HepG2 (cell line): ENCODE results near the gene P2RY6. TPM values are rescaled to one million over a fixed set of nuclear protein-coding genes. Genes with fewer than 3 reads are reported as not detected.

Experiments
- CC2D1A ChIP-seq: sonication (generic); formaldehyde crosslinking; IDR thresholded peaks from 2 replicates; pipeline ENCODE4 v1.8.1; 2023; ENCODE audit warnings: mild to moderate bottlenecking, missing genetic modification reagents
- MTF1 ChIP-seq: sonication (generic); formaldehyde crosslinking; IDR thresholded peaks from 2 replicates; pipeline ENCODE4 v1.5.0; 2020; ENCODE audit warnings: missing genetic modification reagents
- NR2C2 ChIP-seq: sonication (generic); formaldehyde crosslinking; IDR thresholded peaks from 2 replicates; pipeline ENCODE4 v1.4.0; 2020; ENCODE audit warnings: missing genetic modification reagents, mild to moderate bottlenecking, moderate library complexity, borderline replicate concordance
- REPIN1 ChIP-seq: sonication (generic); formaldehyde crosslinking; IDR thresholded peaks from 2 replicates; pipeline ENCODE4 v1.8.0; 2022; ENCODE audit warnings: missing genetic modification reagents, low read depth, mild to moderate bottlenecking, borderline replicate concordance
- SATB2 ChIP-seq: sonication (generic); formaldehyde crosslinking; IDR thresholded peaks from 2 replicates; pipeline ENCODE4 v1.5.0; 2020; ENCODE audit warnings: missing genetic modification reagents
- SP2 ChIP-seq: sonication (generic); formaldehyde crosslinking; IDR thresholded peaks from 2 replicates; pipeline ENCODE4 v1.5.1; 2020; ENCODE audit warnings: mild to moderate bottlenecking, missing genetic modification reagents
- ZKSCAN1 ChIP-seq: fragments of 150-350 bp; IDR thresholded peaks from 2 replicates; pipeline ENCODE4 v1.6.1; 2014; ENCODE audit warnings: low read length
- ZNF343 ChIP-seq: sonication (generic); formaldehyde crosslinking; IDR thresholded peaks from 2 replicates; pipeline ENCODE4 v1.4.0; 2020; ENCODE audit warnings: mild to moderate bottlenecking, missing genetic modification reagents
- ZNF562 ChIP-seq: sonication (generic); formaldehyde crosslinking; IDR thresholded peaks from 2 replicates; pipeline ENCODE4 v1.8.0; 2022; ENCODE audit warnings: missing genetic modification reagents, borderline replicate concordance
- ZSCAN31 ChIP-seq: sonication (generic); formaldehyde crosslinking; IDR thresholded peaks from 2 replicates; pipeline ENCODE4 v1.5.0; 2020; ENCODE audit warnings: low read depth, mild to moderate bottlenecking, missing genetic modification reagents
- polyA plus RNA-seq, 8 experiments: library from polyadenylated mRNA; depleted of rRNA in 3 of 8; stranded (reverse) in 7 of 8; unstranded in 1 of 8; fragments of >200 nt; fragmentation: Illumina TruSeq in 4 of 8; extraction: Trizol in 4 of 8; gene quantifications; 2 replicates each; pipeline versions ENCODE4 v1.2.1 to v1.2.3, GENCODE V29; 2011 to 2016; ENCODE audit warnings: low read depth in 4 of 8, missing spikeins in 1 of 8, mixed read lengths in 1 of 8; ENCODE audit not compliant: insufficient read depth in 1 of 8
- total RNA-seq, 5 experiments: library from RNA; depleted of rRNA; stranded (reverse); fragments of >200 nt; fragmentation: Illumina TruSeq; extraction: Trizol; gene quantifications; 2 replicates each; pipeline ENCODE4 v1.2.3, GENCODE V29; 2016; ENCODE audit warnings: low read depth in 1 of 5
- TF ChIP-seq, protein P1 (sequence below), 2 experiments: sonication (generic) in 1 of 2; formaldehyde crosslinking in 1 of 2; IDR thresholded peaks; 2 replicates each; pipeline versions ENCODE4 v1.4.0 to v1.6.1; 2016 to 2020; ENCODE audit warnings: borderline replicate concordance in 1 of 2, low read depth in 1 of 2, mild to moderate bottlenecking in 1 of 2, missing genetic modification reagents in 1 of 2
- TF ChIP-seq, protein P2 (sequence below): sonication (generic); formaldehyde crosslinking; IDR thresholded peaks from 2 replicates; pipeline ENCODE4 v1.4.0; 2020; ENCODE audit warnings: missing genetic modification reagents
- TF ChIP-seq, protein P3 (sequence below): sonication (generic); formaldehyde crosslinking; IDR thresholded peaks from 2 replicates; pipeline ENCODE4 v1.5.1; 2020; ENCODE audit warnings: missing genetic modification reagents, mild to moderate bottlenecking, borderline replicate concordance
- TF ChIP-seq, protein P4 (sequence below): sonication (generic); formaldehyde crosslinking; IDR thresholded peaks from 2 replicates; pipeline ENCODE4 v1.8.1; 2023; ENCODE audit warnings: mild to moderate bottlenecking, missing genetic modification reagents, borderline replicate concordance
- TF ChIP-seq, protein P5 (sequence below): sonication (generic); formaldehyde crosslinking; IDR thresholded peaks from 2 replicates; pipeline ENCODE4 v1.9.0; 2021; ENCODE audit warnings: missing genetic modification reagents, borderline replicate concordance
- TF ChIP-seq, protein P6 (sequence below): sonication (generic); formaldehyde crosslinking; IDR thresholded peaks from 2 replicates; pipeline ENCODE4; 2020; ENCODE audit warnings: missing genetic modification reagents, mild to moderate bottlenecking, borderline replicate concordance

Gene P2RY6
- total and polyA plus RNA-seq, 2 of the 13 experiments (the other 11 are each of a cell fraction or from before 2014, with no cell fraction given): 0.09 to 0.29 TPM

DNA sequence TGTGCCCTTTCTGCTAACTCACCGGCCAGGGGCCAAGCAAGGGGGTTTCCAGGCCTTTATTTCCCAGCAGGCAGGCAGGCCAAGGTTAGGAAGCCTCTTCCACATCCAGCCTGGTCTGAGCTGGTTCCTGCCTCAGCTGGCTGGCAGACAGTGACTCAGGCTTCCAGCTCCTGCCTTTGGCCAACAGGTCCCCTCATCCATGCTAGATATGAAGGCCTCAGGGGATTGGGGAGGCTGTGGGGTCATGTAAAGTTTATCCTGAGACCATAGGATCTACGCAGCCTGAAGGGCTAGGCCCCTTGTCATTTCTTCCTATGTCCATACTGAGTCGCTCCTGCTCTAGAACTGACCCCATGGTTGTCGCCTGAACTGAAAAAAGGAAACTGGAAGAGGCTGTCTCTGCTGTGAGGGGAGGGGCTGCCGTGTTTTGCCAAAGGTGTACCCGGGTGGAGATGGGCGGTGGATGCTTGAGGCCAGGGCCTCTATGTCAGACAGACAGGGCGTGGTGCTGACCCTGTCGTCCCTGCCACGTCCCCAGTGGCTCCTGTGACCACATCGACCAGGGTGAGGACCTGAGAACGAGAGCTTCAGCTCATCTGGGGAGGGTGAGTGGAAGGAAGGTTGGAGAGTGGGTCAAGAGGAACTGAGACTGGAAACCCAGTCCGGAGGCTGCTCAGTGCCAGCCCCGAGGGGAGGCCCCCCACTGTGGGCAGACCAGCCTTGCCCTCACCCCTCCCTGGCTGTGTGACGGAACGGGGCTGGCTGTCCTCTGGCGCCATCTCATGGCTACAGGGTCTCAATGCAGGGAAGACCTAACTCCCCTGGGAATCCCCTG is 17.0 kb downstream of the P2RY6 start (continued):
- TF ChIP-seq, protein P1, sequence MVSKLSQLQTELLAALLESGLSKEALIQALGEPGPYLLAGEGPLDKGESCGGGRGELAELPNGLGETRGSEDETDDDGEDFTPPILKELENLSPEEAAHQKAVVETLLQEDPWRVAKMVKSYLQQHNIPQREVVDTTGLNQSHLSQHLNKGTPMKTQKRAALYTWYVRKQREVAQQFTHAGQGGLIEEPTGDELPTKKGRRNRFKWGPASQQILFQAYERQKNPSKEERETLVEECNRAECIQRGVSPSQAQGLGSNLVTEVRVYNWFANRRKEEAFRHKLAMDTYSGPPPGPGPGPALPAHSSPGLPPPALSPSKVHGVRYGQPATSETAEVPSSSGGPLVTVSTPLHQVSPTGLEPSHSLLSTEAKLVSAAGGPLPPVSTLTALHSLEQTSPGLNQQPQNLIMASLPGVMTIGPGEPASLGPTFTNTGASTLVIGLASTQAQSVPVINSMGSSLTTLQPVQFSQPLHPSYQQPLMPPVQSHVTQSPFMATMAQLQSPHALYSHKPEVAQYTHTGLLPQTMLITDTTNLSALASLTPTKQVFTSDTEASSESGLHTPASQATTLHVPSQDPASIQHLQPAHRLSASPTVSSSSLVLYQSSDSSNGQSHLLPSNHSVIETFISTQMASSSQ (IDR thresholded peaks at IDR 0.05; ENCODE audit: low read depth): no peak
- TF ChIP-seq, protein P1 (CRISPR knock-in tag; IDR thresholded peaks at IDR 0.05; ENCODE audit: borderline replicate concordance): no peak
- no peak for TF ChIP-seq ZNF343 (CRISPR knock-in tag)
- no peak for TF ChIP-seq SP2 (CRISPR knock-in tag)
- no peak for TF ChIP-seq ZSCAN31 (CRISPR knock-in tag)
- TF ChIP-seq, protein P2, sequence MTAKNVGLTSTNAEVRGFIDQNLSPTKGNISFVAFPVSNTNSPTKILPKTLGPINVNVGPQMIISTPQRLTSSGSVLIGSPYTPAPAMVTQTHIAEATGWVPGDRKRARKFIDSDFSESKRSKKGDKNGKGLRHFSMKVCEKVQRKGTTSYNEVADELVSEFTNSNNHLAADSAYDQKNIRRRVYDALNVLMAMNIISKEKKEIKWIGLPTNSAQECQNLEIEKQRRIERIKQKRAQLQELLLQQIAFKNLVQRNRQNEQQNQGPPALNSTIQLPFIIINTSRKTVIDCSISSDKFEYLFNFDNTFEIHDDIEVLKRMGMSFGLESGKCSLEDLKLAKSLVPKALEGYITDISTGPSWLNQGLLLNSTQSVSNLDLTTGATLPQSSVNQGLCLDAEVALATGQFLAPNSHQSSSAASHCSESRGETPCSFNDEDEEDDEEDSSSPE (CRISPR knock-in tag): no peak
- TF ChIP-seq, protein P3, sequence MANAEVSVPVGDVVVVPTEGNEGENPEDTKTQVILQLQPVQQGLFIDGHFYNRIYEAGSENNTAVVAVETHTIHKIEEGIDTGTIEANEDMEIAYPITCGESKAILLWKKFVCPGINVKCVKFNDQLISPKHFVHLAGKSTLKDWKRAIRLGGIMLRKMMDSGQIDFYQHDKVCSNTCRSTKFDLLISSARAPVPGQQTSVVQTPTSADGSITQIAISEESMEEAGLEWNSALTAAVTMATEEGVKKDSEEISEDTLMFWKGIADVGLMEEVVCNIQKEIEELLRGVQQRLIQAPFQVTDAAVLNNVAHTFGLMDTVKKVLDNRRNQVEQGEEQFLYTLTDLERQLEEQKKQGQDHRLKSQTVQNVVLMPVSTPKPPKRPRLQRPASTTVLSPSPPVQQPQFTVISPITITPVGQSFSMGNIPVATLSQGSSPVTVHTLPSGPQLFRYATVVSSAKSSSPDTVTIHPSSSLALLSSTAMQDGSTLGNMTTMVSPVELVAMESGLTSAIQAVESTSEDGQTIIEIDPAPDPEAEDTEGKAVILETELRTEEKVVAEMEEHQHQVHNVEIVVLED: no peak
- TF ChIP-seq ZNF562 (CRISPR knock-in tag): no peak
- TF ChIP-seq NR2C2 (CRISPR knock-in tag): peak; percentile 24; the same call in 1 of the 2 replicates
- peak; percentile 69 for TF ChIP-seq REPIN1 (CRISPR knock-in tag)
- TF ChIP-seq, protein P4, sequence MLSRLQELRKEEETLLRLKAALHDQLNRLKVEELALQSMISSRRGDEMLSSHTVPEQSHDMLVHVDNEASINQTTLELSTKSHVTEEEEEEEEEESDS: no peak
- TF ChIP-seq CC2D1A (CRISPR knock-in tag): no peak
- TF ChIP-seq MTF1 (CRISPR knock-in tag): no peak
- TF ChIP-seq, protein P5, sequence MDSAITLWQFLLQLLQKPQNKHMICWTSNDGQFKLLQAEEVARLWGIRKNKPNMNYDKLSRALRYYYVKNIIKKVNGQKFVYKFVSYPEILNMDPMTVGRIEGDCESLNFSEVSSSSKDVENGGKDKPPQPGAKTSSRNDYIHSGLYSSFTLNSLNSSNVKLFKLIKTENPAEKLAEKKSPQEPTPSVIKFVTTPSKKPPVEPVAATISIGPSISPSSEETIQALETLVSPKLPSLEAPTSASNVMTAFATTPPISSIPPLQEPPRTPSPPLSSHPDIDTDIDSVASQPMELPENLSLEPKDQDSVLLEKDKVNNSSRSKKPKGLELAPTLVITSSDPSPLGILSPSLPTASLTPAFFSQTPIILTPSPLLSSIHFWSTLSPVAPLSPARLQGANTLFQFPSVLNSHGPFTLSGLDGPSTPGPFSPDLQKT (CRISPR knock-in tag): no peak
- TF ChIP-seq, protein P6, sequence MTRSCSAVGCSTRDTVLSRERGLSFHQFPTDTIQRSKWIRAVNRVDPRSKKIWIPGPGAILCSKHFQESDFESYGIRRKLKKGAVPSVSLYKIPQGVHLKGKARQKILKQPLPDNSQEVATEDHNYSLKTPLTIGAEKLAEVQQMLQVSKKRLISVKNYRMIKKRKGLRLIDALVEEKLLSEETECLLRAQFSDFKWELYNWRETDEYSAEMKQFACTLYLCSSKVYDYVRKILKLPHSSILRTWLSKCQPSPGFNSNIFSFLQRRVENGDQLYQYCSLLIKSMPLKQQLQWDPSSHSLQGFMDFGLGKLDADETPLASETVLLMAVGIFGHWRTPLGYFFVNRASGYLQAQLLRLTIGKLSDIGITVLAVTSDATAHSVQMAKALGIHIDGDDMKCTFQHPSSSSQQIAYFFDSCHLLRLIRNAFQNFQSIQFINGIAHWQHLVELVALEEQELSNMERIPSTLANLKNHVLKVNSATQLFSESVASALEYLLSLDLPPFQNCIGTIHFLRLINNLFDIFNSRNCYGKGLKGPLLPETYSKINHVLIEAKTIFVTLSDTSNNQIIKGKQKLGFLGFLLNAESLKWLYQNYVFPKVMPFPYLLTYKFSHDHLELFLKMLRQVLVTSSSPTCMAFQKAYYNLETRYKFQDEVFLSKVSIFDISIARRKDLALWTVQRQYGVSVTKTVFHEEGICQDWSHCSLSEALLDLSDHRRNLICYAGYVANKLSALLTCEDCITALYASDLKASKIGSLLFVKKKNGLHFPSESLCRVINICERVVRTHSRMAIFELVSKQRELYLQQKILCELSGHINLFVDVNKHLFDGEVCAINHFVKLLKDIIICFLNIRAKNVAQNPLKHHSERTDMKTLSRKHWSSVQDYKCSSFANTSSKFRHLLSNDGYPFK (CRISPR knock-in tag): no peak
- no peak for TF ChIP-seq SATB2 (CRISPR knock-in tag)
- TF ChIP-seq ZKSCAN1: no peak
